Thymus (tissue), 11 donors: ENCODE measurements around the gene ASB4. TPM values are rescaled to one million over a fixed set of nuclear protein-coding genes. Genes with fewer than 3 reads are reported as not detected.
A peak's percentile ranks its signal among the peaks of the same experiment; 100 is the strongest.

ENCODE experiments used
- DNase-seq, 9 donors: peaks; one replicate each; pipeline ENCODE4 v3.0.0-alpha.2; 2013; ENCODE audit warnings: low spot score in 9 of 9, low read depth in 6 of 9, missing footprints in 1 of 9
- H3K27ac ChIP-seq, 2 donors: one replicate each; pipeline ENCODE4 v1.5.1; 2013; ENCODE audit warnings: control low read depth in 1 of 2, low read depth in 1 of 2, low read length in 1 of 2, mild to moderate bottlenecking in 1 of 2, moderate library complexity in 1 of 2
- H3K27me3 ChIP-seq, 2 donors: one replicate each; pipeline ENCODE4 v1.5.1; 2013; ENCODE audit warnings: low read length in 1 of 2; ENCODE audit not compliant: control insufficient read depth in 2 of 2, insufficient read depth in 1 of 2
- H3K36me3 ChIP-seq, 2 donors: one replicate each; pipeline ENCODE4 v1.5.1; 2013; ENCODE audit warnings: low read length in 1 of 2, mild to moderate bottlenecking in 1 of 2, moderate library complexity in 1 of 2; ENCODE audit not compliant: control insufficient read depth in 2 of 2, insufficient read depth in 2 of 2
- H3K4me1 ChIP-seq, 2 donors: one replicate each; pipeline ENCODE4 v1.5.1; 2013; ENCODE audit warnings: low read length in 2 of 2; ENCODE audit not compliant: control insufficient read depth in 2 of 2, insufficient read depth in 2 of 2
- H3K4me3 ChIP-seq, 2 donors: one replicate each; pipeline ENCODE4 v1.5.1; 2013; ENCODE audit warnings: low read length in 2 of 2, control low read depth in 1 of 2, mild to moderate bottlenecking in 1 of 2
- H3K9me3 ChIP-seq, 2 donors: one replicate each; pipeline ENCODE4 v1.5.1; 2013; ENCODE audit warnings: low read length in 1 of 2, mild to moderate bottlenecking in 1 of 2; ENCODE audit not compliant: control insufficient read depth in 2 of 2, insufficient read depth in 1 of 2
- WGBS: extraction: QIAGEN DNeasy Blood & Tissue Kit; methylation state at CpG from one replicate; pipeline ENCODE4 v1.1.7; 2013; 5-methylcytosine and 5-hydroxymethylcytosine counted together
- polyA plus RNA-seq: library from polyadenylated mRNA; stranded (reverse); fragments of 200-250 nt; gene quantifications from one replicate; pipeline ENCODE4 v1.2.3, GENCODE V29; 2013
- total RNA-seq: library from RNA; stranded (reverse); fragments of 120-200 nt; gene quantifications from one replicate; pipeline ENCODE4 v1.2.4, GENCODE V29; 2013
- donor health status: healthy.

ASB4 gene
- total and polyA plus RNA-seq, 2 donors, result 0.38 to 0.98 TPM

DNA sequence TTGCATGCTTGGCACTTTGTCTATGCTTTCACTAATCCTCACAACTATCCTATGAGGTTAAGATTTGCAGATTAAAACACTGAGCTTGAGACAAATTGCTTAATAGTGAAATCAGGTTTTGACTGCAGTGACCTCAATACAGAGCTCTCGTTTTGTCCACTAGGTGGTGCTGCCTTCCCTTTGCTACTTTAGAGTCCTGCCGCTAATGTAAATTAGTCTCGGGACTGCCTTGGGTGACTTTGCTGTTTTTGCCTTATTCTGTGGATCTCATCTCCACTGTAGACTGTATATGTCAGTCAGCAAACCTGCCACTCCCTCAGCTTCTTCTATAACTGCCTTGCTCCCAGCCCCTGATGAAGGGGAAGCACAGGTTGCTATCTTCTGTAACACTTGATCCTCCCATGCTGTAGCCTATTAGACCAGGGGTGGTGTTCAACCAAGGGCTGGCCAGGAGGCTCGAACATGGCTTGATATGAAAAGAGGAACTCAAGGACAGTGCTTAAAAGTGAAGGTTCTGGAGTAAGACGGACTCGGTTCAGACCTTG lies 26.0 kb downstream of the ASB4 start:
- no peaks in the 10 kb centered on the region for H3K9me3 ChIP-seq
- WGBS, result 10% methylated on average over 6 of the region's 6 CpGs
- DNase-seq, result peak in 5 of 9 donors; percentile 31 to 75 (median 47)
- peaks cover 0 to 2% of the 10 kb centered on the region in 2 donors for H3K4me1 ChIP-seq
- H3K36me3 ChIP-seq, result no peaks in the 10 kb centered on the region
- H3K27me3 ChIP-seq, result no peaks in the 10 kb centered on the region
- H3K27ac ChIP-seq, result no peak overlapping the region
- H3K4me3 ChIP-seq, result no peak overlapping the region

DNA sequence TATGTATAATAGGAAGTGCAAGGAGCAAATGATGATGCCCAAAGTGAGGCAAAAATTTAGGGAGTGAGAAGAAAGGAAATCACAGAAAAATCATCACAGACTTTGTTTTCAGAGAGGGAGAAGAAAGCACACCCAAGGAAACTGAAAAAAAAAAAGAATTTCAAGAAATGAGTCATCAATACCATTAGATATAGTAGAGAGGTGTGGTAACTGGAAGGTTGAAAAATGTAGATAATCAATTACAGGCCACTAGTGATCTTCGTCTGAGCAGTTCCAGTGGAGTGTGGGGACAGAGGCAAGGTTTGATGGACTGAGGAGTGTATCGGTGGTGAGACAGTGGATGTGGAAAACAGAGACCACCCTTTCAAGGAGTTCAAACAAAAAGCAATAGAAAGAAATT lies 31.7 kb downstream of the ASB4 start:
- DNase-seq, result no peak
- no peaks in the 10 kb centered on the region for H3K27me3 ChIP-seq
- no peaks in the 10 kb centered on the region for H3K36me3 ChIP-seq
- no peak overlapping the region for H3K4me3 ChIP-seq
- 94% methylated on average over 2 of the region's 2 CpGs for WGBS
- no peak overlapping the region for H3K27ac ChIP-seq
- no peaks in the 10 kb centered on the region for H3K9me3 ChIP-seq
- H3K4me1 ChIP-seq, result no peaks in the 10 kb centered on the region

DNA sequence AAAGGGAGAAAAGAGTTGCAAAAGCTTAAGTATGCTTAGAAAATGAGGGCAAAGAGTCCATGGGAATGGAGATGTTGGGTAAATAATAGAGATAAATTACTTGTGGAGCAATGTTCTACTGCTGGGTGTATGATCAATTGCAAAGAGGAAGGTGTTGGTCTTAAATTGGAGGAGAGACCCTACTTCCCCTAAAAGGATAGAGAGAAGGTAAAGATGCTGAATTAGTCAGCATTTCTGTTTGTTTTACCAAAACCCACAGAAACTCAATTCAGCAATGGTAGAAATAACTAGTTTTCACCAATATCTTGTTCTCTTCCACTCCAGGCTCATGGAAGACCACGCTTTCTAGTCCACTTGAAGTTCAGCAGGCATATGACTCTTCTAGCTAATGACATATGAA lies 32.1 kb downstream of the ASB4 start:
- Histone ChIP-seq H3K36me3 (no peaks in the 10 kb centered on the region), H3K27ac (no peak overlapping the region), H3K27me3 (no peaks in the 10 kb centered on the region), H3K9me3 (no peaks in the 10 kb centered on the region), H3K4me1 (no peaks in the 10 kb centered on the region), H3K4me3 (no peak overlapping the region)
- DNase-seq, result no peak
- 97% methylated on average over 1 of the region's 1 CpG for WGBS

DNA sequence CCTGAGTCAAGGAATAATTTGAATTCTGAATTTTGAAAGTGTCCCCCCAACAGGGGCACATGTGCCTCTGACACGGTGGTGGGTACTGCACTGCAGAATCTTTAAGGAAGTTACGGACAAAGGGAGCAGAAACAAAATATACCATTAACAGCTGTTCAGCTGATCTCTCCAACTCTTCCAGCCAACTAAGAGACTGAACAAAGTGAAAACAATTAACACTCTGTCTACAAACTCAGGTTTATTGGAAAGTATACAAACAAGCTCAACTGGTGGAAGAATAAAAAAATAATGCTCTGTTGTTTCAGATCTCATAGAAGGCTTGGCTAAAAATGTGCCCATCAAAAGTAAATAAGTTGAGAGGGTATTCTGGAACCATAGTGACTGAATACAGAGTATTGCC lies 34.4 kb downstream of the ASB4 start:
- Histone ChIP-seq H3K4me1 (no peaks in the 10 kb centered on the region), H3K36me3 (no peaks in the 10 kb centered on the region), H3K27me3 (no peaks in the 10 kb centered on the region), H3K4me3 (no peak overlapping the region), H3K9me3 (no peaks in the 10 kb centered on the region), H3K27ac (no peak overlapping the region)
- WGBS, result 91% methylated on average over 2 of the region's 2 CpGs
- no peak for DNase-seq

DNA sequence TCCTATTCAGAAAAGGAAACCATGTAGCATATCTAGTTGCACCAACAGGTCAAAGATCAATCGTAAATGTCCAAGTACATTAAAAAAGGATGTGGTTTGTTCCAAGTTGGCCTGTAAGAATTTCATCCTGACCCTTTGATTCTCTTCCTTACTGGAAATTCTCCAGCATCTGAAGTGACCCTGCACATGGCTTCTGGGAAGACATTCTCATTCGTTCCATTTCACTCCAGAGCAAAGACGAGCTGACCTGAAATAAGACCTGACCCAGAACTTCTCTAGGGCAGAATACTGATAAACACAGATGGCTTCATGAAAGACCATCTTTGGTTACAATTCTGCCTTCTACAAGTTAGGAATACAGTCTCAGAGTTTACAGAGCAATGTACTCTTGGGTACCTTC lies 39.8 kb downstream of the ASB4 start:
- Histone ChIP-seq H3K36me3 (no peaks in the 10 kb centered on the region), H3K27ac (no peak overlapping the region), H3K4me3 (no peak overlapping the region), H3K9me3 (peaks cover 0 to 4% of the 10 kb centered on the region in 2 donors), H3K4me1 (no peaks in the 10 kb centered on the region), H3K27me3 (no peaks in the 10 kb centered on the region)
- DNase-seq, result no peak
- WGBS, result 66% methylated on average over 3 of the region's 3 CpGs

DNA sequence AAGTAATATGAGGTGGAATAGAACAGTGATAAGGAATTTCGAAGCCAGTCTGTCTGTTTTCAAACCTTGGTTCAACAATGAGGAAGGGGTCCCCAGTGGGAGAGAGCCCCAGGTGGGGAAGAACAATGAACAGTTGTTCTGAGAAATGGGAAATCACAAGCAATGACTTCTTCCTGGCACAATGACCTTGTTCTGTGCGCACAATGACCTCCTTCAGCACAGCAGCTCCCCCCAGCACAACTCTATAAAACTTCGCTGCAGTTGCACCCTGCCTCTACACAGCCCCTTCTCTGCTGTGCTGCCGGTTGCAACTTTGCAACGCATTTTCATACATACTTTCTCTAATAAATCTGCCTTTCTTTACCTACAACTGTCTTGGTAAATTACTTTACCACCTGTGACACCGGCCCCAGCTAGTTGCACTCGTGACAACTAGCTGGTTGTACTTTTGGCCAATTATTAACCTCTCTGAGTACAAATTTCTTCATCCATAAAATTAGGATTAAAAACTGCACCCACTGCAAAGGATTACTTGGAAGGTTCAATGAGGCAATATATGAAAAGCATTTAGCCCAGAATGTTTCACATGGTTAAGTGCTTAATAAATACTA lies 40.5 kb downstream of the ASB4 start:
- WGBS, result 95% methylated on average over 7 of the region's 7 CpGs
- Histone ChIP-seq H3K4me1 (no peaks in the 10 kb centered on the region), H3K27ac (no peak overlapping the region), H3K4me3 (no peak overlapping the region), H3K27me3 (no peaks in the 10 kb centered on the region), H3K9me3 (peaks cover 0 to 4% of the 10 kb centered on the region in 2 donors), H3K36me3 (no peaks in the 10 kb centered on the region)
- no peak for DNase-seq

DNA sequence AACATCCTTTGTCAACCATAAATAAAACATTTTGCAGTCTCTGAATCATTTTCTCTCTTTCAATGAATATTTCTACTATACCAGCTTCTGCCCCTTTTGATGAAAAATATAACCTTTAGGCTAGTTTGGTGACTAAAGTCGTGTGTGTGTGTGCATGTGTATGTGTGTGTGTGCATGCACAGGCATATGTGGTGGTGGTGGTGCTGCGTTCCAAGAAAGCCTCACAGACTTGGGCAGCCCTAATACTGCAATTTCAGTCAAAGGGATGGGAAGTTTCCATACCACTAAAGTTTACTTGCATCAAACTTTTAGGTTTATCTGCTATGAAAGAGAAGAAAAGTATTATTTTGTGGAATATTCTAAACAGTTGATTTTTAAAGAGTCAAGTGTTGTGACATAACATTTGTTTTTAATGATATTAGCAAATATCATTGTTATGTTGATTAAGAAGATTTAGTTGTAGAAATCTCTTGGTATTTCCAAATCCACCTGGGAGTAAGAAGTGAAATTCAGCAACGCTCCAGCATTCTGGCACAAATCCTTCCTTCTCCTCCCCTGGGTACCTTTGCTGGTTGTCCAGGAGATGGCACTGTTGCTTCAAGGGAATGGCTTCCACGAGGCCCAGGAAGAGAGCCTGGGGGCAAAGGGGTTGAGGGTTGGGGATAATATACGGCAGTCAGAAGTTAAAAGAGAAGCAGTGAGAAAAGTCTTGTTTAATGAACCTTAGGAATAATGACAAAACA lies 41.5 kb downstream of the ASB4 start:
- Histone ChIP-seq H3K36me3 (no peaks in the 10 kb centered on the region), H3K27ac (no peak overlapping the region), H3K9me3 (peaks cover 0 to 4% of the 10 kb centered on the region in 2 donors), H3K4me3 (no peak overlapping the region), H3K27me3 (no peaks in the 10 kb centered on the region), H3K4me1 (no peaks in the 10 kb centered on the region)
- peak in 5 of 9 donors; percentile 4 to 51 (median 18) for DNase-seq
- WGBS, result 50% methylated on average over 5 of the region's 5 CpGs

DNA sequence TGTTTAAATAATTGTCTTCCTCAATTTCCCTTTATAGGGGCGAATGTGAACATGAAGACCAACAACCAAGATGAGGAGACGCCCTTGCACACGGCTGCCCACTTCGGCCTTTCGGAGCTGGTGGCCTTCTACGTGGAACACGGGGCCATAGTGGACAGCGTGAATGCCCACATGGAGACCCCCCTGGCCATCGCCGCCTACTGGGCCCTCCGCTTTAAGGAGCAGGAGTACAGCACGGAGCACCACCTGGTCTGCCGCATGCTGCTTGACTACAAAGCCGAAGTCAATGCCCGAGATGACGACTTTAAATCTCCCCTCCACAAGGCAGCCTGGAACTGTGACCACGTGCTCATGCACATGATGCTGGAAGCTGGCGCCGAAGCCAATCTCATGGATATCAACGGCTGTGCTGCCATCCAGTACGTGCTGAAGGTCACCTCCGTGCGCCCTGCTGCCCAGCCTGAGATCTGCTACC lies 42.1 kb downstream of the ASB4 start:
- no peak overlapping the region for H3K27ac ChIP-seq
- 97% methylated on average over 23 of the region's 23 CpGs for WGBS
- H3K4me3 ChIP-seq, result no peak overlapping the region
- no peaks in the 10 kb centered on the region for H3K4me1 ChIP-seq
- no peaks in the 10 kb centered on the region for H3K36me3 ChIP-seq
- no peak for DNase-seq
- no peaks in the 10 kb centered on the region for H3K27me3 ChIP-seq
- peaks cover 0 to 4% of the 10 kb centered on the region in 2 donors for H3K9me3 ChIP-seq

DNA sequence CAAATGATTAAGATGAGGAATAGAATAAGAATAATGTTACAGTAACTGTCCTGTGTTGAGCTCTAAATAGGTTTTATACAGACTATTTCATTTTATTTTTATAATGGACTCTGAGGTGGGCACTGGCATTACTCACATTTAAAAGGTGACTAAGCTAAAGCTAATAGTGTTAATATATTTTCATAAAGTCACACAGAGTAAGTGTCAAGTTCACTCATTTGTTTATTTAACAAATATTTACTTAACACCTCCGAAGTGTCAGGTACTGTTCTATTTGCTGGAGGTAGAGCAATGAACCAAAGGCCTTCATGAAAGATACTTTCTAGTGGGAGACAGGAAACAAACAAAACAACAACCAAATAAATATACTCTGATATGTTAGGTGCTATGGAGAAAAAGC lies 44.0 kb downstream of the ASB4 start:
- no peaks in the 10 kb centered on the region for H3K4me1 ChIP-seq
- no peak for DNase-seq
- H3K4me3 ChIP-seq, result no peak overlapping the region
- 92% methylated on average over 1 of the region's 1 CpG for WGBS
- H3K27ac ChIP-seq, result no peak overlapping the region
- H3K27me3 ChIP-seq, result no peaks in the 10 kb centered on the region
- peaks cover 0 to 4% of the 10 kb centered on the region in 2 donors for H3K9me3 ChIP-seq
- no peaks in the 10 kb centered on the region for H3K36me3 ChIP-seq
